Measurements from ENCODE around the gene NCOA3. TPM values are rescaled to one million over a fixed set of nuclear protein-coding genes. Genes with fewer than 3 reads are reported as not detected.

The NCOA3 gene
- total RNA-seq, 1 experiment from 2014 or later, result 23.3 TPM

DNA sequence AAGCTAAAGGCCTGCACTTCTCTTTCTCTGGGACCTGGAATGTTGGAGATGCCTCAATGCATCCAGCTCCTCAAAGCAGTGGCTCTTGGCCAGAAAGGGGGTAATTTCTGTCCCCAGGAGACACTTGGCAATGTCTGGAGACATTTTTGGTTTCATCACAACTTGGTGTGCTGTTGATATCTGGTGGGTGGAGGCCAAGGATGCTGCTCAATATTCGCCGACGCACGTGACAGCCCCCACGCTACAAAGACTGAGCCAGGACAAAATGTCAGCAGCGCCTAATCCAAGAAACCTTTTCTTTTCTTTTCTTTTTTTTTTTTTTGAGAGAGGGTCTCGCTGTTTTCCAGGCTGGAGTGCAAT, 203.8 kb downstream of the NCOA3 start:
- Histone ChIP-seq H2BK120ac (ENCODE audit: low read depth, low read length, poor library complexity, severe bottlenecking) (no peak overlapping the region), H3K4ac (ENCODE audit: low read depth, low read length) (no peak overlapping the region), H3T11ph (ENCODE audit: low read length) (no peak overlapping the region), H2BK20ac (ENCODE audit: low read depth, low read length, poor library complexity, severe bottlenecking) (no peak overlapping the region), H3K18ac (ENCODE audit: insufficient read length, low read depth, low read length) (no peak overlapping the region), H3K4me2 (ENCODE audit: insufficient read depth, insufficient read length, low read length) (no peak overlapping the region), H2AFZ (ENCODE audit: low read length) (no peak overlapping the region), H4K20me1 (ENCODE audit: control insufficient read depth, insufficient read depth, insufficient read length) (no peaks in the 10 kb centered on the region), H4K8ac (replicated peaks; ENCODE audit: insufficient read length, low read depth, low read length) (no peak overlapping the region), H3K23me2 (ENCODE audit: insufficient read length, low read depth, low read length, poor library complexity, severe bottlenecking) (no peaks in the 10 kb centered on the region), H2BK12ac (ENCODE audit: insufficient read length, low read depth, low read length) (no peak overlapping the region), H3K23ac (ENCODE audit: insufficient read length, low read depth, low read length) (no peak overlapping the region), H3K27ac (ENCODE audit: insufficient read length, low read depth, low read length) (no peak overlapping the region), H2AK5ac (ENCODE audit: insufficient read length, low read length) (no peak overlapping the region), H3K79me2 (ENCODE audit: insufficient read depth, low read length) (no peaks in the 10 kb centered on the region), H2BK5ac (ENCODE audit: insufficient read length, low read length) (no peak overlapping the region), H4K91ac (ENCODE audit: insufficient read length, low read depth, low read length) (no peak overlapping the region), H3K4me1 (ENCODE audit: insufficient read depth, low read length) (no peaks in the 10 kb centered on the region), H3K14ac (ENCODE audit: insufficient read depth, low read length) (no peak overlapping the region), H3K79me1 (ENCODE audit: insufficient read depth, low read depth, low read length, poor library complexity, severe bottlenecking) (no peaks in the 10 kb centered on the region), H3K9me3 (ENCODE audit: control insufficient read depth, low read depth, low read length) (no peaks in the 10 kb centered on the region), H4K5ac (ENCODE audit: insufficient read length, low read depth, low read length) (no peak overlapping the region), H3K27me3 (ENCODE audit: insufficient read depth, low read length) (no peaks in the 10 kb centered on the region), H3K9ac (ENCODE audit: extremely low read depth, insufficient read length, low read length) (no peak overlapping the region), H3K56ac (ENCODE audit: insufficient read length, low read depth, low read length) (no peak overlapping the region), H2BK15ac (ENCODE audit: low read depth, low read length) (no peak overlapping the region)
- no peak for DNase-seq
- Mint-ChIP-seq H3K36me3 (ENCODE audit: insufficient read depth in 1 of 3, low read depth in 3 of 3) (peaks cover 0 to 4% (median 0%) of the 10 kb centered on the region in 3 experiments; a peak in 1 of 7 replicates), H3K9me3 (no peaks in the 10 kb centered on the region), H3K27ac (no peak overlapping the region), H3K27me3 (ENCODE audit: low read depth) (no peaks in the 10 kb centered on the region), H3K4me1 (peaks cover 14 to 20% of the 10 kb centered on the region in 2 experiments), H3K4me3 (no peak overlapping the region)
- TF ChIP-seq CTCF (conservative IDR thresholded peaks at IDR 0.05), result no peak
- no CpG with 5 or more reads among the region's 7 CpGs for WGBS (ENCODE audit: extremely low coverage, insufficient read length, low lambda C conversion rate)

Data from H9 (cell line).